Measurements from ENCODE around the gene OSCP1.

Gene OSCP1

DNA sequence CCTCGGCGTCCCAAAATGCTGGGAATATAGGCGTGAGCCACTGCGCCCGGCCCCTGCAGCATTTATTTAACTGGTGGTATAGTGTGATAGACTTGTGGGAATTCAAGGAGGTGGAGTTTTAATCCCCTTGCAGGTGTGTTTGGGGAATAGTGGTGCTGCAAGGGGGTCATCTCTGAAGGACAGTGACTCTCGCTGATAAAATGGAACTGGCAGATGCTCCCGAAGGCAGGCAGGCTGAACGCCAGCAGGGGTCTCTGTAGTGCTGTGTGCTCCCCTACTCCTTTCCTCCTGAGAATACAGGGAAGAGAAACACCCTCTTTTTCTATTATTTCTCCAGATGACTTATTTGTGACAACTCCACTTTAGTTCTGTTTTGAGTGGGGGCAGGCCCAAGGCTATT is 4.0 kb downstream of the OSCP1 start:
- no peak for DNase-seq

DNA sequence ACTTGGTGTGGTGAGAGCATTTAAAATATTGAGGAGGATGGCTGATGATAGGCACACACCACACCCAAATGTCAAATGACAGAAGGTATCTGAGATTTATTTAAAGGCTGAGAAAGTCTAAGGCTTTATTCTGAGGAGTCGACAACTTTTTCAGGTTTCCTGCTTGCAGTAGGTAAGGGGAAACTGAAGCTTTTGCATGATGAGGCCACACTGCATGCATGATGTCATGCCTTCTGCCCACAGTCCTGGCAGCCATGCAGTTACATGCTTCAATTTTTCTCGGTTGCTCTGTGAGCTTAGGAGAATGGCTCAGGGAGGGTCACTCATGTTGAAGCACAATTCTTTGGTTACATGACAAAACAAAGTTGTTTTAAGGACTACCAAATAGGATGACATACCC is 7.0 kb downstream of the OSCP1 start:
- no peak for DNase-seq

DNA sequence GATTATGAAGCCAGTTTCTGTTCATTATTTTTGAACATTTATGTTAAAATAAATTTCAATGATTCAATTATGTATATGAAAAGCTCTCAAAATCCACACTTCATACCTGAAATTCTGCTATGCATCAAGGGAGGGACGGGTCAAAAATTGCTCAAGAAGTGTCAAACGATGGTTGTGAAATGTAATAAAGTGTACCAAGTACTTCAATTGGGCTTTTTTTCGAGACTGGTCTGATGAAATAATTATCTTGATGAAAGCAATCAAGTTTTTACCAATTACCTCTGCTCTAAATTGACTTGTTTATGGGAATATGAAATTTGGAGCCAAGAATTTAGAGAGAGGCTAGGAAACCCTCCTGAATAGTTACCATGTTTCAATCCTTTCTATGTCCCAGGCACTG is 7.9 kb downstream of the OSCP1 start:
- no peak for DNase-seq

DNA sequence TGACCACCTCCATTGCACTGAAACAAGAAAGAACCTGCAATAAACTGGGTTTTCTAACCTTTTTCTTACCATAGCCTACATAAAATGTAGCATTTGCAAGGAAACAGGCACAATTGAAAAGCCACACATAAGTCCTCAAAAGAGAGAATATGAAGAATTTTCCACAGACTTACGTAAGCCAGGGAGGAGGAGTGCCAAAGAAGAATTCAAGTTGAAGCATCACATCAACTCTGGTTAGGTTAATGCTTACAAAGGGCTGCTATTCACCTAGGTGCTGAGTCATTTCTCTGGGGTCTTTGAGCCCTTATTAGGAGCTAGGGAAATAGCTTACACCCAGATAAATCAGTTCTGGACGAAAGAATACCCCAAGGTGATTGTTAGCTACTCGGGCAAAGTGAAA is 9.6 kb downstream of the OSCP1 start:
- no peak for DNase-seq

DNA sequence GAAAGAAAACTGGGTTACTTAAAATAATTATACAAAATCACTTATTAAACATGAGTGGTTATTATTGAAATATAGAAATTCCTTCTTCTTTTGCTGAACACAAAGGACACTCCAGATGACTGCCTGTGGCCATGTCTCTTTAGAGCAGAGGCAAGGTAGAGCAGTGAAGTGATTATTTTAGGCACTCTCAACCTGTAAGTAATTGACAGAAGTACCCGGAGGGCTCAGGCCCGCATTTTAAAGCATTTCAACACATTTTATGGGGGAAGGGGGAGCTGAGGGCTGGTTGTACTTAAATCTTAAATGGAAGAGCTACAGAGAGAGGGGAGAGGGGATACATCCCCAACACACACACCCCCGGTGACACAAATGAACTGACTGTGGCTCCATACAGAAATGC is 10.2 kb downstream of the OSCP1 start:
- no peak for DNase-seq

DNA sequence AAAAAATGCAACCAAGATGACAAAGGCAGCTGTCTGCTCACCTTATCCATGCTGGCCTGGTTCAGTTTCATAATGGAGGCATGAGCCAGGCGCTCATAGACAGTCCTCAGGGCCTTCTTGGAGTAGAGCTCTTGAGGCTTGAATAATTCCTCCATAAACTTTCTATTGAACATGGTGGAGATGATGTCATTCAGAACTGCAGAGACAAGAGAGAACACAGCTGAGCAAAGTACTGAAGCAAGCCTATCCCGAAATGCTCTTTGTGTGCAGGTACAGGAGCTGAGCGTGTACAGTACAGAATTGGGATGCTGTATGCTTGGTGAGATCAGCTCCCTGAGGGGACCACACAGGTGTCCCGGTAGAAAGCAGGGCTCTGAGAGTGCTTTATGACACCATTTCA is 11.5 kb downstream of the OSCP1 start:
- no peak for DNase-seq

DNA sequence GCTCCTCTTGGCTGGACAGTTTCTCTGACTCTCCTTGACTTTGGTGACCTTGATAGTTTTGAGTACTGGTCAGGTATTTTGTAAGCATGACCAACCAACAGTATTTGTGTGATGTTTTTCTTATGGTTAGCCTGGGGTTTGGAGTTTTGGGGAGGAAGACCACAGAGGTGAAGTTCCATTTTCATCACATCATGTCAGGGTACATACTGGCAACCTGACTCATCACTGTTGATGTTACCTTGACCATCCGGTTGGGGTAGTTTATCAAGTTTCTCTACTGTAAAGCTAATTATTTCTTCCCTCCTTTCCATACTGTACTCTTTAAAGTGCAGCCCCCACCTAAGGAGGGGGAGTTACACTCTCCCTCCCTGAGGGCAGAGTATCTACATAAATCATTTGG is 13.4 kb downstream of the OSCP1 start:
- no peak for DNase-seq

DNA sequence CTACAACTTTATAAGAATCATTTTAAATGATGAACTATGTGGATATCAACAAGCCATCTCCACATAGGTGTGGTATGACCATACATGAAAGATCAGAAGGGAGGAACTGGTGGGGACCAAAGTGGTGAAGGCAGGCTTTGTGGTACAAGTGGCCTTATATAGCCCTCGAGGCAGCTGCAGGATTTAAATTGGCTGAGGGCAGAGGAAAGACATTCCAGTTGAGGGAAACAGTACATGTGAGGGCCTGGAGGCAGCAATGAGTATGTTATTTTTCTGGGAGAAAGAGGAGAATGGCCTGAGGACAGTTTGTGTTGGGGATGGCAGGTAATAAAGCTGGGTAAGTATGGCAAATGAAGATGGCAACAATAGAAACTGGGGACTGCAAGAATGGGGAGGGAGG is 17.1 kb downstream of the OSCP1 start:
- no peak for DNase-seq

DNA sequence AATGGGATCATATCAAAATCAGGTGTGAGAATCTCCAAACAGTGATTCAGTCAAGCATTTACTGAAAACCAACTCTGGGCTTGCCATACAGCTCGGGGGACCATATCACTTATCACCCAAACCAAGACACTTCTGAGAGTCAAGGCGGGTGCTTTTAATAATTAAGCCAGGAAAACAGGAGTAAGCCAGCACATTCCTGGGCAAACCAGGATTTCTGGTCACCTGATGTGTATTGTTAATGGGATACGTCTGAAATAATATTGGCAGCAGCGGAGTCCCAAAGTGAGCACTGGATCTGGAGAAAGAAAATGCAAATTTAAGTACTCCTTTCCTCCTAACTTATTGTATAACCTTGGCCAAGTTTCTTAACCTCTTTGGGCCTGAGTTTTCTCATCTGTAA is 17.6 kb downstream of the OSCP1 start:
- DNase-seq, result no peak

DNA sequence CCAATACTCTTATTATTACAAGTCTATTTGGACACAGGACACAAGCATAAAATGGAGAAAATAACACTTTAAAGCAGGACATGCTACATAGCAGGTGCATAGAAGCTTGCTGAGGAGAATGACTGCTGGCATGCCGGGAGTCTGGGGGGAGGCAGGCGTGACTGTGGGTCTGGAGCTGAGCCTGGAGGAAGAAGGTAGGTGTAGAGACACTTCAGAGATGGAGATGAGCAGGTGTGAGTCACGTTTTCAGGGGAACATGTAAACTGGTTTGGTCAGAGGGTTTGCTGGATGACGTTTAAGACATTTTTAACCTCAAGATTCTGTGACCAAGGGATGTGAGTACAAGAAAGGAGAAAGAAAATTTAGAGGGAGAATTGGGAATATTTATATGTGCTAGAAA is 24.5 kb downstream of the OSCP1 start:
- no peak for DNase-seq

DNA sequence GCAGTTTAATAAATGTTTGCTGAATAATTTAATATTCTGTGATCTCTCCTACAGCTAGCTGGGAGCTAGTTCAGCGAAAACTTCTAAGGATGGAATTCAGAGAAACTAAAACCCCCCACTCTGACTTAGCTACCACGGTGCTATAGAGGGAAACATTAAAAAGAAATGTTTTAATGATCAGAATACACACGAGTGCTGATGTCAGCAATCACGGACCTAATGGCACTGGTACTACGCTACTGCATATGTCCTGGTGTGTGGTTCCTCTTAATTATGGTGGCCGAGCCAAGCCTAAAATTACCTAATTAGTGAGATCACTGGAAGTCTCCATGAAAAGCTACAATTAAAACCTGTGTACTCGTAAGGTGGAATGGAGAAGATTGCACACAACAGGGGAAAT is 28.6 kb downstream of the OSCP1 start:
- no peak for DNase-seq

DNA sequence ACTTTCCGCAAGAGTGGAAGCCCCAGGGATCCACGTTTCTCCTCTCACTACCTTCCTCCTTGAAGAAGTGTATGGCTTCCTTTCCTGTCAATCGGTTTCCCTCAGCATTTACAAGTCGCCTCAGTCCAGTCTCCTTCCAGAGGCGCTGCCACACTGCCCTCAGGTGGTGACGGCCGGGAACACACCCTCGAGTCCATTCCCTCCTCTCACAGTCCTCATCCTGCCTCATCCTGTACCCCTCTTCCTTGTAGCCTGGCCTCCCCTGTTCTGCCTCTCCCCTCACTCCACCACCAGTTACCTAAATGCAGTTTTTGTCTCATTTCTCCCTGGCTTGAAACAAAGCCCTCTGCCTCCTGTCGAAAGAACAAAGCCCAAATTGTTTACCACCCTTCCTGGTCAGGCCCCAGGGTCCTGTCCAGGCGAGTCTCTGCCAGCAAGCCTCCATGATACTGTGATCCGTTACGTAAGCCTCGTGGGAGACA is 29.4 kb downstream of the OSCP1 start:
- peak; percentile 81 for DNase-seq

DNA sequence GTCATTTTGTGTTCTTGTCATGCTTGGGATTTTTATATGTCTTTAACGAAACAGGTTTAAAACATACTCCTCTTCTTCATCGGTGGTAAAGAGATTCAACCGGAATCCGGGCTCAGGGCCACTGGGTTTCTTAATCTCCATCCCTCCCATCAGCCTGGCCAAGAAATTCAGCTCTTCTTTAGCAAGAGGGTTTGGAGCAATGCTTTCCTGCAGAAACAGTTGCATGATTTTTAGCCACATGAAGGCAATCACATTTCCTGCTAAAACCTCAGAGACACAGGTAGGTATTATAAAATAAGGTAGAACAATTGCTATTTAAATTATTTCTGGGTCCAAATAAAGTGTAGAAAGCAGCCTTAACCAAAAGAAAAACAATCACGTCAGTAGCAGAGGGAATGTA is 29.8 kb downstream of the OSCP1 start:
- no peak for DNase-seq

DNA sequence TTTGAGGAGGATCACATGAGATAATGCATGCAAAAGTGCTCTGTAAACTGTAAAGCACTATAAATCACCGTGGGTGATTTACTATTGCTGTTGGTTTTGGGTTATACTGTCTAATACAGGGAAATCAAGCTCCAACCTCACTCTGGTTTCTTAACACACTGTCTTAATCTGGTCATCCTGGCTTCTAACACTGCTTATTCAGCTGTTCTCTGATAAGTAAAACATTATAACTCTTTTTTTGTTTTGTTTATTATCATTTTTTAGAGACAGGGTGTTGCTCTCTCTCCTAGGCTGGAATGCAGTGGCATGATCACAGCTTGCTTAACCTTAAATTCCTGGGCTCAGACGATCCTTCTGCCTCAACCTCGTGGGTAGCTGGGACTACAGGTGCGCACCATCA is 30.7 kb downstream of the OSCP1 start:
- DNase-seq, result no peak

DNA sequence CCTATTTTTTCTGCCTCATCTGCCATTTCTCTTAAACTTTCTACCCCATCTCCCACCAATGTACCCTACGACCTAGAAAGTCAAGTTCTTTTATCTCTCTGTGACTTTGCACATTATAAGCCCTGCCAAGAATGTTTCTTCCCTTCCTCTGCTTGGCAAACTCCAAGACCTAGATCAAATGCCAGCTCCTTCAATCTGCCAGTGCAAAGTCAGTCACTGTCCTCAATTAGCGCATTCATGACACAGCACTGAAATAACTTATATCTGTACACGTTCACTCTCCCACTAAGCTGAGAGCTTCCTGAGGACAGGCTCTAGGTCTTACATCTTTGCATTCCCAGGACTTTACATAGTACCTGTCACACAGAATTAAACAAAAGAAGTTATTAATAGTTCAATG is 31.1 kb downstream of the OSCP1 start:
- DNase-seq, result no peak

DNA sequence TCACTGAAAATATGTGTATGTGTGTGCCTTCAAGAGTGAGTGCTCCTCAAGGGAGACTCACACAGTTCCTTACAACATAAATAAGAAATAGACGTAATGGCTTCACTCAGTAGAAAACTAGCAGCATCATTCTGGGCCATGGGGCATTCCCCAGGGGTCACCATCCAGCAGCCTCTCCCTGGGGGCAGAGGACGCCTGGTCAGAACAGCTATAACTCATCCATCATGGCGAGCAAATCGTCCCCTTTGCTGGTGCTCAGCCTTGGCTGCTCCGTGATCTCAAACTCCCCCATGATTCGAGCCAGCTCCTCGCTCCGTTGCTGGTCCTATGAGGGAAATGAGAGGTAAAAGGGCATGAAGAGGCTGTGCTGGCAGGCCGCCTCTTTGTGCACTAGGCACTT is 32.3 kb downstream of the OSCP1 start:
- DNase-seq, result no peak

DNA sequence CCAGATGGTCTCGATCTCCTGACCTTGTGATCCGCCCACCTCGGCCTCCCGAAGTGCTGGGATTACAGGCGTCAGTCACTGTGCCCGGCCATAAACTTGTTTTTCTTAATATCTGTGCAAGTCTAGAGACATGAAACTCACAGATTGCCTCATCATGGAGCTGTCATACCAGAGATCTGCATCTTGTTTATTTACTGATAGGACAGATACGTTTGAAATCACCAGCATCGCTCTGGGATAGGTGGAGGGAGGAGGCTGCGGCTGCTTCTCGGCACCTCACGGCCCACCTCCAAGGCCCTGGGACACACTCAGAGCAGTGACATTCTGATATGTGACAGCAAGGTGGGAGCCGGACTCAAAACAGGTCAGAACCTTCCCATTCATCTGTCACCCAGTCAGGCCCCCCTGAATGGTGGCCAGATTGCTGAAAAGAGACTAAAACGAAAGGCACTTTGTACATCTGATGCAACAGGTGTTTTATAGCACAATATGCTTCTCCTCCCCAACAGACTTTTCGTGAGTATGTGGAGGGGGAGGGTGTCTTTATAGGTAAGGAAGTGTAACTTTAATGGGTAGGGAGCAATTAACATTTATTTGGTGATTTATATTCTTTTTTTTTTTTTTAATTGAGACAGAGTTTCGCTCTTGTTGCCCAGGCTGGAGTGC is 34.5 kb downstream of the OSCP1 start:
- DNase-seq, result no peak

DNA sequence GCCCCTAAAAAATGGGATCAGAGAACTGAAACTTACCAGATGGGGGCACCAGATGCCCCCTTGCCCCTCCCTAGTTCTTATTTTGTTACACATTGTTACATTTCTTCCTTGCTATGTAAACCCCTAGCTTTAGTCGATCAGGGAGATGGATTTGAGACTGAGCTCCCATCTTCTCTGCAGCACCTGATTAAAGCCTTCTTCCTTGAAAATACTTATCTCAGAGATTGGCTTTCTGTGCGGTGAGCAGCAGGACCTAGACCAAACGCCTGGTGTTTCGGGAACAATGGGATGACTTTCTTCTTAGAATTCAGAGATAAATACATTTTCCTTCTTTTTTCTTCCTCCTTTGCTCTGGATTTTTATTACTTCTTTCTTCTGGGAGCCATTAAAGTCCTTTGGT is 35.9 kb downstream of the OSCP1 start:
- DNase-seq, result no peak

DNA sequence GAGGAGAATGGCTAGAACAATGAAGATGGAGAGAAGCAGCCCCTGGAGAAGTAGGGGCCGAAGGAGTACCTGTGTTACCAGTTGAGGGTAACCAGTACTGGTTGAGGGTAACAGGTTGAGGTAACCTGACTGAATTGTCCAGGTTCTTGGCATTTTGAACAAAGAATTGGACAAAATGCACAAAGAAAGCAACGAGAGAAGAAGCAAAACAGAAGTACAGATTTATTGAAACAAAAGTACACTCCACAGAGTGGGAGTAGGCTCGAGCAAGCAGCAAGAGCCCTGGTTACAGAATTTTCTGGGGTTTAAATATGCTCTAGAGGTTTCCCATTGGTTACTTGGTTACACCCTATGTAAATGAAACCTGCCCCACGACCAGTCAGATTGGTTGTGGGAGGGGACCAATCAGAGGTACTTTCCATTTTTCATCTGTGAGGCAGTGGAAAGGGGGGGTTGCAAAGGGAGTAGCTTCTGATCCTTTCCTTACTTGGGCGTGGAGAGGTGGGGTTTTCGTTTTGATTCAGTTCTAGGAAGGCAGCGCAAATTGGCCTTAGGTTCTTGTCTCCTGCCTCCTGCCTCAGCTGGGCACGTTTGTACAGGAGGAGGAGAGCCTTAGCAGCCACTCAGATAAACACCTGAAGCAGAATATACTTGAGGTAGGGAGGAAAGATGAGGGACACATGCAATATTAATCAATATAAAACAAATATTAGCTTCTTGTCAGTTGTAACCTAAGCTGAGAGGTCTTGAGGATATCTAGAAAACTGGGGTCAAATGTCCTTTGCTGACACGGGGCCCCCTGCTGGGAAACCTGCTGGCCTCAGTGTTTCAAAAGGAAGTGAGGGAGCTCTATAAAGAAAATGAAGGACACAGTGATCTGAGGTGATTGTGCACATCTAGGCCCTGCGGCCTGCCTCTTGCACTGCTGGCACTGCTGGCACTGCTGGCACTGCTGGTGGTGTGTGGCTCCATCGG is 38.3 kb downstream of the OSCP1 start:
- DNase-seq, result peak; percentile 49

DNA sequence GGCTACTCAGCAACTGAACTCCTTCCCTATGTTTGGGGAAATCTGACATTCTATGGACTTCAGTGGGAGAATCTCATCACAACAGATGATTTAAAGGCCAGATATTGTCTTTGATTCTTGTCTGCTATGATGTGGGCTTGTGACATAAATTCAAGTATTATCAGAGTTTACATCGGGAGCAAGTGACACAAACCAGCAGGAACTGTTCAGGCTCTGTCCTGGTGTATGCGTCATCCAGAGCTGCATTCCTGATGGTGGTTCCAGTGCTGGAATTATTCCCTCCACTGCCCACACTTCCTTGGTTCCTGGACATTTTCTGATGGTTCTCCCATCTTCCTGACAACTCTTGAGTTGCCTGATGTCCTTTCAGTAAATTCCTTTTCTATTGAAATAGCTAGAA is 41.8 kb downstream of the OSCP1 start:
- DNase-seq, result peak; percentile 50

DNA sequence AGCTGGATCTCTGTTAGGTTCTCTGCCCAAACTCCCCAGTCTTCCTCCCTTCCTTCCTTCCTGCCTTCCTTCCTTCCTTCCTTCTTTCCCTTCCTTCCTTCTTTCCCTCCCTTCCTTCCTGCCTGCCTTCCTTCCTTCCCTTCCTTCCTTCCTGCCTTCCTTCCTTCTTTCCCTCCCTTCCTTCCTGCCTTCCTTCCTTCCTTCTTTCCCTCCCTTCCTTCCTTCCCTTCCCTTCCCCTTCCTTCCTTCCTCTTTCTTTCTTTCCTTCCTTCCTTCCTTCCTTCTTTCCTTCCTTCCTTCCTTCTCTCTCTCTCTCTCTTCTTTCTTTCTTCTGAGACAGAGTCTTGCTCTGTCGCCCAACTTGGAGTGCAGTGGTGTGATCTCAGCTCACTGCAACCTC is 43.8 kb downstream of the OSCP1 start:
- no peak for DNase-seq

DNA sequence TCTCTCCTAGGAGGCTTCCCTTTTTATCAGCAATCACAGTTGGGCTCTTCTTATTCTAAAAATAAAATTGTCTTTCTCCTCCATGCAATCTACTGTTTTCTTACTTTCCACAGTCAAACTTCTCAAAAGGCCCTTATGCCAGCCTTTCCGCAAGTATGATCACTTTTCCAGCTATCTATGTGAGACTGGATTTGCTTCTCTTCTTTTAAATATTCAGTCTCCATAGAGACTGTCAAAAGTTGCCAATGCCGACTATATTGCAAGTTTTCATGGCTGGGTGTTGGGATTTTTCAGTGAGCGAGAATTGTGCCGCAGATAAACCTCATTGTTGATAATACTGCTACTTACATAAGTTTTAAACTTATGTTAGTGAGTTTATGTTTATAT is 47.8 kb downstream of the OSCP1 start:
- no peak for DNase-seq

DNA sequence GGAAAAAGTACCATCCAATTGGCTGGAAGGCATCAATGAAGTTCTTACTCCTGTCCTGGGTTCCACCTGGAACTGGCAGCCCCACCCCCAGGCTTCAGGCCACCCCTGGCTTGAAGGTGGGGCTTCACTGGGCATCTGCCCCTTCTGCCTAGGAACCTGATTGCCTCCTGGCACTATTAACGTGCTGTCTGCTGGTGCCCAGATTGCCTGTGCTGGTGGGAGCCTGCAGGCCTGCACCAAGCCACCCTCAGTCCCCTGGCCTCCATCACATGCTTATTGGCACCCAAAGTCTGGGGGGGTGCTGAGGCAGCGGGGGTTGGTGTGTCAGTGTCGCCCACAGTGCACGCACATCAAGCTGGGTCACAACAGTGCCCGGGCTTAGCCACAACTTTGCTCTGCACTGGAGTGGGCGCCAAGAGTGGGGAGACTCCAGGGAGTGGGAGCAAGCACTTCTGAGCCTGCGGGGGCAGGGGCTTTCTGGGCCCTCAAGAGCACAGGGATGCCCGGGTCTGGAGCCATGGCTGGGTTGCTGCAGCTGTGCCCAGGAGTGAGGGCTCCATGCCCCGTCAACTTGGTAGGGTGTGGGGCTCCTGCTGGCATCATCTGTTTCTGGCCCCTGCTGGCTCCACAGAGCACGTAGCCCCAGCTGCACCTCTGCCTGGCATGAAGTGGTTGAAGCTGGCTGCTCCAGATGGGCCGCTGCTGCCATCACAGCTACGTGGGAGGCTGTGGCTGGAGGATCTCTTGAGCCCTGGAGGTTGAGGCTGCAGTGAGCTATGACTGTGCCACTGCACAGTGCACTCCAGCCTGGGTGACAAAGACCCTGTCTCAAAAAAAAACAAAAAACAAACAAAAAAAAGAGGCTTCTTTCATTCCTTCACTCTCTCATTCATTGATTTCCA is 48.4 kb downstream of the OSCP1 start:
- no peak for DNase-seq
